IMR-90 (cell line): ENCODE measurements around the gene RARRES1. TPM values are rescaled to one million over a fixed set of nuclear protein-coding genes. Genes with fewer than 3 reads are reported as not detected.

Experiments used
- ATAC-seq: fragments of 200-7000 bp; cut with Tn5 transposase; 2 replicates; pipeline ENCODE4 v1.9.1; 2020; ENCODE audit warnings: low read depth, mild to moderate bottlenecking, moderate library complexity
- BruUV-seq: library from RNA; stranded (reverse); fragments of 400-500 nt; replicated peaks from 2 replicates; lab custom pipeline; 2021; lab: Mats Ljungman, UMichigan
- CTCF ChIA-PET: fragments of 300-600 bp; formaldehyde crosslinking; extraction: SDS; loops from one replicate; lab custom pipeline; 2021; ENCODE audit warnings: antibody characterized with exemption; lab: Yijun Ruan, JAX
- POLR2A ChIA-PET: fragments of 300-600 bp; sonication (Branson Sonifier 250); formaldehyde crosslinking; loops from one replicate; lab custom pipeline; 2022; ENCODE audit warnings: antibody characterized with exemption; ENCODE audit not compliant: unreplicated experiment; lab: Charles Lee
- DNase-seq: peaks from one replicate; pipeline ENCODE4 v3.0.0; 2013
- H2AFZ ChIP-seq: replicated peaks from 2 replicates; pipeline ENCODE3; 2013; ENCODE audit warnings: low read length, mild to moderate bottlenecking; ENCODE audit not compliant: poor library complexity
- H2AK5ac ChIP-seq: 2 replicates; pipeline ENCODE4 v1.6.1; 2013; ENCODE audit warnings: low read depth, low read length, inconsistent platforms
- H2AK9ac ChIP-seq: replicated peaks from 2 replicates; pipeline ENCODE3; 2013; ENCODE audit warnings: mild to moderate bottlenecking, low read depth, low read length, moderate library complexity; ENCODE audit not compliant: poor library complexity
- H2BK120ac ChIP-seq: 2 replicates; pipeline ENCODE4 v1.6.1; 2013; ENCODE audit warnings: low read depth, low read length, inconsistent platforms
- H2BK15ac ChIP-seq: 3 replicates; pipeline ENCODE4 v1.6.1; 2013; ENCODE audit warnings: low read depth, low read length, inconsistent platforms
- H2BK20ac ChIP-seq: 2 replicates; pipeline ENCODE4 v1.6.1; 2013; ENCODE audit warnings: low read depth, mild to moderate bottlenecking, inconsistent platforms, low read length, moderate library complexity
- H2BK5ac ChIP-seq: 2 replicates; pipeline ENCODE4 v1.6.1; 2013; ENCODE audit warnings: mild to moderate bottlenecking, low read depth, low read length, inconsistent platforms; ENCODE audit not compliant: poor library complexity, severe bottlenecking
- H3K14ac ChIP-seq: replicated peaks from 2 replicates; pipeline ENCODE4 v1.6.1; 2013; ENCODE audit warnings: low read depth, low read length, inconsistent platforms
- H3K18ac ChIP-seq: 2 replicates; pipeline ENCODE4 v1.6.1; 2013; ENCODE audit warnings: low read depth, low read length, control low read depth
- H3K23ac ChIP-seq: 2 replicates; pipeline ENCODE4 v1.6.1; 2013; ENCODE audit warnings: low read depth, low read length, inconsistent platforms
- H3K27ac ChIP-seq: 2 replicates; pipeline ENCODE4 v1.5.1; 2013; ENCODE audit warnings: mild to moderate bottlenecking, control low read depth, low read length; ENCODE audit not compliant: insufficient read depth
- H3K27me3 ChIP-seq: 2 replicates; pipeline ENCODE4 v1.6.1; 2013; ENCODE audit warnings: low read length; ENCODE audit not compliant: control insufficient read depth, insufficient read depth
- H3K36me3 ChIP-seq: 2 replicates; pipeline ENCODE4 v1.6.1; 2013; ENCODE audit warnings: low read length, mixed read lengths; ENCODE audit not compliant: control insufficient read depth, insufficient read depth
- H3K4ac ChIP-seq: 2 replicates; pipeline ENCODE4 v1.6.1; 2013; ENCODE audit warnings: low read depth, low read length, inconsistent platforms
- H3K4me1 ChIP-seq: 2 replicates; pipeline ENCODE4 v1.6.1; 2013; ENCODE audit warnings: low read length, mixed read lengths; ENCODE audit not compliant: control insufficient read depth, insufficient read depth
- H3K4me2 ChIP-seq: 2 replicates; pipeline ENCODE4 v1.6.1; 2013; ENCODE audit warnings: low read depth, mild to moderate bottlenecking, control low read depth, low read length, moderate library complexity
- H3K4me3 ChIP-seq: 2 replicates; pipeline ENCODE4 v1.5.1; 2013; ENCODE audit warnings: low read depth, mild to moderate bottlenecking, control low read depth, low read length, moderate library complexity; ENCODE audit not compliant: insufficient read depth
- H3K56ac ChIP-seq: 2 replicates; pipeline ENCODE4 v1.6.1; 2013; ENCODE audit warnings: low read length, inconsistent platforms; ENCODE audit not compliant: insufficient read depth; ENCODE audit errors: extremely low read depth
- H3K79me1 ChIP-seq, 2 experiments: 2 replicates each; pipeline ENCODE4 v1.6.1; 2013; ENCODE audit warnings: low read length in 2 of 2, inconsistent platforms in 1 of 2, low read depth in 1 of 2
- H3K9ac ChIP-seq: 2 replicates; pipeline ENCODE4 v1.6.1; 2013; ENCODE audit warnings: low read depth, low read length, control low read depth
- H3K9me1 ChIP-seq: 2 replicates; pipeline ENCODE4 v1.6.1; 2013; ENCODE audit warnings: low read length, inconsistent platforms; ENCODE audit not compliant: insufficient read depth
- H3K9me3 ChIP-seq: 2 replicates; pipeline ENCODE4 v1.6.1; 2013; ENCODE audit warnings: low read length; ENCODE audit not compliant: control insufficient read depth, insufficient read depth
- H4K20me1 ChIP-seq: 2 replicates; pipeline ENCODE4 v1.6.1; 2013; ENCODE audit warnings: low read length, inconsistent platforms; ENCODE audit not compliant: insufficient read depth
- H4K5ac ChIP-seq: 2 replicates; pipeline ENCODE4 v1.6.1; 2013; ENCODE audit warnings: mild to moderate bottlenecking, low read depth, low read length, control low read depth
- H4K8ac ChIP-seq, 2 experiments: 2 replicates each; pipeline ENCODE4 v1.6.1; 2013; ENCODE audit warnings: low read depth in 2 of 2, low read length in 2 of 2, control low read depth in 1 of 2, inconsistent platforms in 1 of 2
- H4K91ac ChIP-seq: 2 replicates; pipeline ENCODE4 v1.6.1; 2013; ENCODE audit warnings: low read depth, low read length, inconsistent platforms; ENCODE audit not compliant: insufficient read depth
- BHLHE40 ChIP-seq: fragments of 150-350 bp; IDR thresholded peaks from 2 replicates; pipeline ENCODE4 v1.6.1; 2016; ENCODE audit warnings: mild to moderate bottlenecking, low read depth, low read length
- CEBPB ChIP-seq: IDR thresholded peaks from 2 replicates; pipeline ENCODE4 v1.6.1; 2012; ENCODE audit warnings: low read depth, low read length, improper control_type of control experiment
- CHD1 ChIP-seq: IDR thresholded peaks from 2 replicates; pipeline ENCODE4 v1.6.1; 2012; ENCODE audit warnings: low read depth, low read length, improper control_type of control experiment
- FOS ChIP-seq: fragments of 150-350 bp; IDR thresholded peaks from 2 replicates; pipeline ENCODE4 v1.6.1; 2016; ENCODE audit warnings: low read depth, low read length
- MAFK ChIP-seq: IDR thresholded peaks from 2 replicates; pipeline ENCODE4 v1.6.1; 2012; ENCODE audit warnings: low read depth, low read length, improper control_type of control experiment
- MAZ ChIP-seq: IDR thresholded peaks from 2 replicates; pipeline ENCODE4 v1.6.1; 2012; ENCODE audit warnings: low read depth, mild to moderate bottlenecking, low read length, improper control_type of control experiment, moderate library complexity, borderline replicate concordance
- MXI1 ChIP-seq: IDR thresholded peaks from 2 replicates; pipeline ENCODE4 v1.6.1; 2012; ENCODE audit warnings: low read depth, mild to moderate bottlenecking, low read length, moderate library complexity, borderline replicate concordance
- NFE2L2 ChIP-seq: fragments of 150-350 bp; IDR thresholded peaks from 2 replicates; pipeline ENCODE4 v1.6.1; 2016; ENCODE audit warnings: low read depth, mild to moderate bottlenecking, low read length
- POLR2A ChIP-seq: IDR thresholded peaks from 2 replicates; pipeline ENCODE4 v1.6.1; 2012; ENCODE audit warnings: mild to moderate bottlenecking, low read depth, low read length
- RAD21 ChIP-seq: IDR thresholded peaks from 2 replicates; pipeline ENCODE4 v1.6.1; 2012; ENCODE audit warnings: low read length, improper control_type of control experiment
- RCOR1 ChIP-seq: IDR thresholded peaks from 2 replicates; pipeline ENCODE4 v1.6.1; 2012; ENCODE audit warnings: mild to moderate bottlenecking, low read length, improper control_type of control experiment; ENCODE audit not compliant: insufficient replicate concordance
- RFX5 ChIP-seq: IDR thresholded peaks from 2 replicates; pipeline ENCODE4 v1.8.0; 2012; ENCODE audit warnings: low read depth, mild to moderate bottlenecking, low read length, moderate library complexity
- SMC3 ChIP-seq: fragments of 150-350 bp; IDR thresholded peaks from 2 replicates; pipeline ENCODE4 v1.6.1; 2016; ENCODE audit warnings: low read depth, mild to moderate bottlenecking, antibody characterized with exemption, low read length, moderate library complexity
- WGBS, 2 experiments: methylation state at CpG; one replicate each; pipeline versions ENCODE4 v1.1.5 to v1.1.7; 2013; ENCODE audit warnings: missing lambda C conversion rate in 2 of 2; ENCODE audit not compliant: insufficient read length in 1 of 2; ENCODE audit errors: extremely low coverage in 2 of 2; 5-methylcytosine and 5-hydroxymethylcytosine counted together
- dilution Hi-C: fragments of 300-500 bp; cut with HindIII; formaldehyde crosslinking; loops from one replicate; pipeline ENCODE4 v1.14.3; 2018; ENCODE audit warnings: low sequenced_read_pairs; ENCODE audit not compliant: unreplicated experiment
- in situ Hi-C: fragments of 300-500 bp; cut with MboI; formaldehyde crosslinking; loops from 3 replicates; pipeline ENCODE4 v1.14.3; 2019; ENCODE audit warnings: low sequenced_read_pairs, inconsistent platforms, mixed read lengths
- intact Hi-C: fragments of 100-400 bp; cut with micrococcal nuclease; formaldehyde crosslinking; loops from 2 replicates; pipeline ENCODE4 v1.10.0; 2022
- polyA plus RNA-seq, 3 experiments: library from polyadenylated mRNA; depleted of rRNA; stranded (reverse); fragments of >200 nt; gene quantifications; 2 replicates each; pipeline ENCODE4 v1.2.3, GENCODE V29; 2012; ENCODE audit warnings: low replicate concordance in 1 of 3
- total RNA-seq: library from RNA; depleted of rRNA; stranded (reverse); fragments of >200 nt; gene quantifications from 2 replicates; pipeline ENCODE4 v1.2.3, GENCODE V29; 2012
- TF ChIP-seq, protein P1 (sequence below): conservative IDR thresholded peaks from 2 replicates; pipeline ENCODE4 v1.5.1; 2012; ENCODE audit warnings: mild to moderate bottlenecking, low read depth, low read length, improper control_type of control experiment
- TF ChIP-seq, protein P2 (sequence below): fragments of 150-350 bp; IDR thresholded peaks from 2 replicates; pipeline ENCODE4 v1.6.1; 2017; ENCODE audit warnings: mild to moderate bottlenecking, antibody characterized with exemption, low read length, low read depth

RARRES1 gene
- total and polyA plus RNA-seq, 2 of the 4 experiments (the other 2 are of a cell fraction): 0.90 to 3.0 TPM

DNA sequence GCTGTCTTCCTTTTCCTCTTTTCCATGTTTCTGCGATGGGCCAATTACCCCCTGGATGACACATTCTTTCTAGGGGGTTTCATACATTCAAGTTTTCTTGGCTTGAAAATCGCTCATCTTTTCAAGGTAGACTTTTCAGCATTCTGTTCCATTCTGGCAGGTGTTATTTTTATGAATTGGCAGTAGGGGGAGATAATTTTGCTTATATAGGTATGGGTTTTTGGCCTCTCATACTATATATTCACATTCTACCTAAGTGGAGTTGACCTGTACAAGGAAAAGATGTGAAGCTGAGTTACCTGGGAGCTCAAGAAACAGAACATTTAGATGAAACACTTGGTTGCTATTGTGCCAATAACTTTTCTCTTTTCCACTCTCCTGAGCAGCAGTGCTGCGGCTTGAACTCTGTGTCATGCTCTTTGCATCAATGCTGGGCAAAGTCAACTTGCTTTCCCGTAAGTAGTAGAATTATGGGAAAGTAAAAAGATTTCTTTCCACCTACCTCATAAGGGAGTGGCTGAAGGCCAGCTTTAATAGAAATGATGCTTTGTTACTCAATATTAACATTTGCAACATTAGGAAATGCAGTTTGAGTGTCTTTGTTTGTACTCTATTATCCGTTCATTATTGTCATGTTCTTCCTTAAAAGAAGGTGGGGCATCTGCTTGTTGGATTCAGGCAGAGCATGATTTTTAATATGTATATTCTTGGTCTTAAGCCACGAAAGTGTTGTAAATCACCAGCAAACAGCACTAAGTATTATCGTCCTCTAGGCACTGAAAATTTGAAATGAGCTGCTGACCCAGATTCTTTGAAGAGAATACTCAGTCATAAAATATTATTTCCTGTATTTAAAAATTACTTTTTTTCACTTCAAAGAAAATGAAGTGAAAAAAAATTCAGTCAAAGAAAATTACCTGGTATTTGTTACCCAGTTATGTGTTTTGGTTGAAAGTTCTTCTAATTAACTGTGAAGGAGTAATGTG, 41.9 kb upstream of the RARRES1 start:
- H3K27me3 ChIP-seq: no peaks in the 10 kb centered on the region
- H4K5ac ChIP-seq: no peak overlapping the region
- H3K9ac ChIP-seq: no peak overlapping the region
- no peak overlapping the region for H2BK5ac ChIP-seq
- no peak overlapping the region for H2BK120ac ChIP-seq
- ATAC-seq (no peak), DNase-seq (peak; percentile 79)
- in situ Hi-C loops (no loop called here), intact Hi-C loops (no loop called here), dilution Hi-C loops (no loop called here)
- WGBS, 2 experiments: no CpG with 5 or more reads among the region's 7 CpGs
- H3K4me3 ChIP-seq: no peak overlapping the region
- no peak overlapping the region for H3K27ac ChIP-seq
- no peak overlapping the region for H2AFZ ChIP-seq
- no peaks in the 10 kb centered on the region for H3K36me3 ChIP-seq
- no peaks in the 10 kb centered on the region for H3K9me3 ChIP-seq
- no peaks in the 10 kb centered on the region for H4K20me1 ChIP-seq
- peaks cover 23% of the 10 kb centered on the region for H3K4me1 ChIP-seq
- H3K4me2 ChIP-seq: no peak overlapping the region
- H3K9me1 ChIP-seq: peaks cover 6% of the 10 kb centered on the region; the same call in 1 of the 2 replicates
- H4K8ac ChIP-seq: no peak overlapping the region
- H2BK15ac ChIP-seq: 0 out of 3 replicates have a peak overlapping the region, but pooled peaks have one; percentile 31
- H2AK9ac ChIP-seq: no peak overlapping the region
- CTCF ChIA-PET: interaction anchor here (0.7 kb wide), 1 partner anchor 1246 kb away, joined by 3 read pairs; no protein-coding TSS in a partner anchor
- H4K91ac ChIP-seq: no peak overlapping the region
- no peak overlapping the region for H3K18ac ChIP-seq
- no peak overlapping the region for H3K23ac ChIP-seq
- no peak overlapping the region for H3K14ac ChIP-seq
- no peak overlapping the region for H3K56ac ChIP-seq
- no peaks in the 10 kb centered on the region for H3K79me1 ChIP-seq
- BruUV-seq: no TSS peak
- no peak overlapping the region for H3K4ac ChIP-seq
- H2AK5ac ChIP-seq: no peak overlapping the region
- POLR2A ChIA-PET: no interaction called here
- 0 out of 2 replicates have a peak overlapping the region, but pooled peaks have one; percentile 12 for H2BK20ac ChIP-seq
- TF ChIP-seq MXI1: no peak
- no peak for TF ChIP-seq CHD1
- TF ChIP-seq FOS: no peak
- TF ChIP-seq MAFK: no peak
- TF ChIP-seq RFX5: no peak
- no peak for TF ChIP-seq RAD21
- no peak for TF ChIP-seq MAZ
- TF ChIP-seq RCOR1: no peak
- TF ChIP-seq, protein P1, sequence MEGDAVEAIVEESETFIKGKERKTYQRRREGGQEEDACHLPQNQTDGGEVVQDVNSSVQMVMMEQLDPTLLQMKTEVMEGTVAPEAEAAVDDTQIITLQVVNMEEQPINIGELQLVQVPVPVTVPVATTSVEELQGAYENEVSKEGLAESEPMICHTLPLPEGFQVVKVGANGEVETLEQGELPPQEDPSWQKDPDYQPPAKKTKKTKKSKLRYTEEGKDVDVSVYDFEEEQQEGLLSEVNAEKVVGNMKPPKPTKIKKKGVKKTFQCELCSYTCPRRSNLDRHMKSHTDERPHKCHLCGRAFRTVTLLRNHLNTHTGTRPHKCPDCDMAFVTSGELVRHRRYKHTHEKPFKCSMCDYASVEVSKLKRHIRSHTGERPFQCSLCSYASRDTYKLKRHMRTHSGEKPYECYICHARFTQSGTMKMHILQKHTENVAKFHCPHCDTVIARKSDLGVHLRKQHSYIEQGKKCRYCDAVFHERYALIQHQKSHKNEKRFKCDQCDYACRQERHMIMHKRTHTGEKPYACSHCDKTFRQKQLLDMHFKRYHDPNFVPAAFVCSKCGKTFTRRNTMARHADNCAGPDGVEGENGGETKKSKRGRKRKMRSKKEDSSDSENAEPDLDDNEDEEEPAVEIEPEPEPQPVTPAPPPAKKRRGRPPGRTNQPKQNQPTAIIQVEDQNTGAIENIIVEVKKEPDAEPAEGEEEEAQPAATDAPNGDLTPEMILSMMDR: no peak
- no peak for TF ChIP-seq POLR2A
- TF ChIP-seq, protein P2, sequence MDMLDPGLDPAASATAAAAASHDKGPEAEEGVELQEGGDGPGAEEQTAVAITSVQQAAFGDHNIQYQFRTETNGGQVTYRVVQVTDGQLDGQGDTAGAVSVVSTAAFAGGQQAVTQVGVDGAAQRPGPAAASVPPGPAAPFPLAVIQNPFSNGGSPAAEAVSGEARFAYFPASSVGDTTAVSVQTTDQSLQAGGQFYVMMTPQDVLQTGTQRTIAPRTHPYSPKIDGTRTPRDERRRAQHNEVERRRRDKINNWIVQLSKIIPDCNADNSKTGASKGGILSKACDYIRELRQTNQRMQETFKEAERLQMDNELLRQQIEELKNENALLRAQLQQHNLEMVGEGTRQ: no peak
- no peak for TF ChIP-seq CEBPB
- no peak for TF ChIP-seq SMC3
- TF ChIP-seq NFE2L2: no peak
- TF ChIP-seq BHLHE40: no peak
